NCI-H2196 (cell line): ENCODE results near the gene DCLK2.
A peak's percentile ranks its signal among the peaks of the same experiment; 100 is the strongest.

ENCODE experiments used
- DNase-seq: peaks from one replicate; lab custom pipeline; 2025; ENCODE audit not compliant: unreplicated experiment; lab: John Stamatoyannopoulos, UW

DCLK2 gene

DNA sequence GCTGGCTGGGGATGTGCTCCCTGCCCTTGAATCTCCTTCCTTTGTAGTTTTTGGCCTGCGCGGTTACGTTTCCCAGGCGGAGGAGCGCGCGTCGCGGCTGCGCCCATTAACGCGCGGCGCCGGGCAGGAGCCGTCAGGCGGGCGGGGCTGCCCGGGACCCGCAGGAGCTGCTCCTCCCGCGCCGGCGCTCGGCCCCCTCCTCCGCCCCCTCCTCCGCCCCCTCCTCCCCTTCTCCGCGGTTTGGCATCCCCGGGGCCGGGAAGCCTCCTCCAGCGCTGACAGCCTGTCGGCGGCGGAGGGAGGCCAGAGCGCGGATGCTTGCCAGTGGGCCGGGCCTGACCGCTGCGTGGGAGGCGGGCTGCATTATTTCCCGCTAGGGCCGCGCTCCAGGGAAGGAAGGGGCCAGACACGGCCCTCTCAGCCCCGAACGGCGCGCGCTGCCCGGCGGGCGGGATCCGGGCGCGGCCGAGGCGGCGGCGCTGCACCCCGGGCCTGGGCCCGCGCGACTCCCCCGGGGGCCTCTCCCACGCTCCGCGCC, at the start of gene DCLK2:
DCLK2 (plus strand) TSS at position 405 of the 538 bp plus-strand sequence. CDS start 583 bp downstream, outside the sequence.
- peak; percentile 51 for DNase-seq

DNA sequence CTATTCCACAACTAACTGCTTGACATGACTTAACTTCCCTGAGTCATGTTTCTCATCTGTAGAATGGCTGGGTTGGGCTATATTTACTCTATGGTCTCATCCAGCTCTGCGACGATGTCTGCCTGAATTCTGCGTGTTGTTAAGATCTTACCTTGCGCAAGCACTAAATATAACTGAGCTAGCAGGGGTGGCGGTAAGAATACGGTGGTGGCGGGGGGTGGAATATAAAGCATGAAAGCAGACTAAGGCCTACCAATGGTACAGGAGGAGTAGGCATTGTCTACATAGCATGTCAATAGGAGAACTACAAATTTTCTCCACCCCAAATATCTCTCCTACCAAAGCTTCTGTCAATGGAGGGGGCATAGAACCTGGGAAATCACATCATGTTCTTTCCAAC, 45.7 kb upstream of the DCLK2 start:
- no peak for DNase-seq

DNA sequence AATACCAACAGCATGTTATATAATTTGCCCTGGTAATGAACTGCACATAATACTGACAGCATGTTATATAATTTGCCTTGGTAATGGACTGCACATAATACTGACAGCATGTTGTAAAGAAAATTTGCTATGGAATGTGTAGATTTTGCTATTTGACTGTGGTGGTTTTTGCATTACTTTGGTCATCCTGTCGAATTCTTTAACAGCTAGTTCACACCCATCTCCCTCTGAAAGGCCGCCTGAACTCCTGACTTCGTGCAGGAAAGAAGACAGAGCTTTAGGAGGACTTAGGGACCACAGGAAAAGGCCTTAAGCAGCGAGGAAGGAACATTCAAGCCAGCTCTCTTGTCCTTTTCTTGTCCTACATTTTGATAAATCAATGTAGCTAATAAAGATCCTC, 45.2 kb upstream of the DCLK2 start:
- no peak for DNase-seq

DNA sequence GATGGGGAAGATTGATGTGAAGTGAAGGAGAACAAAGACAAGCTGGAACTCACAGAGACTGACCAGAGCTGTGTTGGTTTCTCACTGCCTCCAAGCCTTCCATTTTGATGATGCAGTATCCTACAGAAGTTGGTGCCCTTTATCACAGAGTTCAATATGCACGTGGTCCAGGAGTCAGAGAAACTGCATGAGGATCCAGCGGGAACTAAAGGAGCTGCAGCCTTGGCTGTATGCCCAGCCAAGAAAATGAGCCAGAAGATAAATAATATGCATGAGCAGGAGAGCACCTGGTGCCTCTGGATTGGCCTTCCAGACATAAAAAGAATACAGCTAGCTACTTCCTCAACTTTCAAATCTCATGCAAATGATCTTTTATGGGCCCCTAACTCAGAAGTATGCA, 44.3 kb upstream of the DCLK2 start:
- peak; percentile 62 for DNase-seq

DNA sequence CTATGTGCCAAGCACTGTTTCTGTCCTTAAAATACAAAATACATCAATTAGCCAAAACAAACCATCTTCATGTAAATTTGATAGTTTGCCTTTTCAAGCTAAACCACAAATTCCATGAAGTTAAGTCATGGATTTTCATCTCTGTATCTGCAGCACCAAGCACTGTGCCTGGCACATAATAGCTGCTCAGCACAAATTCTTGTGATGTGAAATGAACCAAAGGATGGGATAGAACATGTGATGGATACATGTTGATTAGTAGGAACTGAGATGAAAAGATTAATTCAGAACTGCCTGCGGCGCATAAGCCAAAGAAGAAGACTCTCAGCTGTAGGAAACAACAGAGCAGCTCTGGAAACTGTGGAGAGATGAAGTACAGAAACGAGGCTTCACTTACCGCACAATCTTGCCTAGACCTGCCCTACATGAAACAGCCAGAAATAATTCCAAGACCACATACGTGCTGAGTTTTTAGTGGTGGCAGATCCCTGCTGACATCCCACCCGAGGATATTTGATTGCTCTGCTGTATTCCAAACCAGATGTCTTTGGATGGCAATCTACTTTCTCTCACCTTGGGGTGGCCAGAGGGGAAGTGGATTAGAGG, 40.9 kb upstream of the DCLK2 start:
- no peak for DNase-seq

DNA sequence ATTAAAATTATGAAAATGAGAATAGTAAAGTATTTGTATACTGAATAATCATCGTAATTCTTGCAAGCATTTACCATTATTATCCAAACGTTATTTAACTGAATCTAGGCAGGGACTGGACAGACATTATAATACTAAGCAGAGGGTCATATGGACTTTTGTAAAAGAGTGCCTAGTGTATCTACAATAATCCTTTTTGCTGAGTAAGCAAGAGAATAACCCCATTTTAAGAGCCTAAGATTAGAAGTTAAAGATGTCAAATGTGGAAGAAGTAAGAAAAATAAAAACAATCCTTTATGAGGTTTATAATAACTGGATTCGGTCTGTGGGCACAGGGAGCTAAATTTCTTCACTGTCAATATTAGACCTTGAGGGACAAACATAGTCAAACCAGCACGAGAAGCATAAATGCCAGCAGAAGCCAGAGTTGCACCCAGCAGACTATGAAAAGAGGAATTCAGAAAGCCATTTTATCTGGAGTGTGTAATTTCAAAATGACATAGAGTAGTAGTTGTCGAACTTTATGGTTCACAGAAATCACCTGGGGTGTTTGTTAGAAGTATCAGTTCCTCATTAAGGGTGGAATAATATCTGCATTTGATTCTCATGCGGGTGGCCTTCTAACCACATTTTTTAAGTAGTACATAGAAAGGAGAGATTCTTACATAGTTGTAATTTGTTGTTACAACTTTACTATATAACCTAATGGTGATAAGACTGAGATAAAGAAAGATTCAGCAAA, 39.7 kb upstream of the DCLK2 start:
- DNase-seq: no peak

DNA sequence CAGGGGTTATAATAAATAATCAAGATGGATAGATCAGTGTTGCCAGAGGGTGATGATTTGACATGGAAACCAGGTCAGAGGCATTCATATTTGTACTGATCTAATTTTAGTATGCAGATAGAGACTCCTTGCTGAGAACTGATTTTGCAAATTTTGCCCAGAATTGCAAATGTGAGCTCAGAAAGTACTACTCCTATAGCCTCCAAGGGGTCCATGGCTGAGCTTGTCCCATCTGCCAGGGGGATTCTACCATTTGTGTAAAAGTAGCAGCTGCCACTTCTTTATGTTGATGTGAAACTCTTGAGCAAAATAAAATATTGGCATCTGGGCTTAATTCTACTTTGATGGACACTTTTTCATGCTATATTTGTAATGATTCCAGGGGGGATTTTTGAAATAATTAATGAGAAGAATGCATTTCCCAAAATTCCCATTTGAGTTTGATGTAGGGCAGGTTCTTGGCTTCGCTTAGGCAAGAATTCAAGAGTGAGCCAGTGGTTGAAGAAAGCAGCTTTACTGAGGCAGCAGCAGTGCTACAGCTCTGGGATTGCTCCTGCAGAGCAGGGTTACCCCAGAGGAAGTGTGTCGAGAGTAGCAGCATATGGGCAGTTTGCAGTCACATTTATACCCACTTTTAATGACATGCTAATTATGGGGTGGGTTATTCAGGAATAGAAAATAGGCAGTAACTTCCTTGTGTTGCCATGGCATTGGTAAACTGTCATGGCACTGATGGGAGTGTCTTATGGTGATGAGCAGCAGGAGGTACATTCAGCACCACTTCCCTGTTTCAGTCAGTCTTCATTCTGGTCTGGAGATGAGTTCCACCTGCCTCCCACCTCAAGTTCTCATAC, 38.7 kb upstream of the DCLK2 start:
- DNase-seq: no peak

DNA sequence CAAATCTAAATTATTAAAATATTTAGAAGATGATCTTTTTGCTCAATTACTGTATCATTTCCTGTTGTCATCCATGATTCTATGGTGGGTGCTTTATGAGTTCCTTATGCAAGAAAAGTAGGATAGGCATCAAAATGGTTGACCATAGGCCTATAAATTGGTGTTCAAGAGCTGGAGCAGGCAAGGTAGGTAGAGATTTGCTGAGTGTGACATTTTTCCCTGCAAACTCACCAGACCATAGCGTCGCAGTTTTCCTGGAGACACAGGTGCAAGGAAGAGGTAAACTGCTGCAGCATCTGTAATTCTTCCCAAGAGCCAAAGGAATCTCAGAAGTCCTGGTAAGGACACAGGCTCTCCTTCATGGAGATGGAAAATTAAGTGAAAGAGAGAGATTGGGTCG, 33.7 kb upstream of the DCLK2 start:
- no peak for DNase-seq

DNA sequence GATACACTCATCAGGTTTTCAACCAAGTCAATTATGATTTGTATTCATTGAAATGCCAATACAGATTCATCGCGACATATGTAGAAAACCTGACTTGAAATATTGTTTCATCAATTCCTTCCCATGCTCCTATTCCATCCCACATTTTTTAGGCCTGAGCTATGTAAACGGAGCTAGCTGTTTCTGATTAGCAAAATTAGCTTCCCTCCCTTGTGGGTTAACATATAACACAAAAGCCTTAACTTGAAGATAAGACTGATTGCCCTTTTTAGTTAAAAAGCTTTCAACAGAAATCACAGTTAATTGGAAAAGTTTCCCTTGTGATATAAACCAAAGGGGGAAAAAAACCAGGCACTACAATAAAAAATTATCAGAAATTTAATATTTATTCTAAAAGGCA, 32.8 kb upstream of the DCLK2 start:
- no peak for DNase-seq

DNA sequence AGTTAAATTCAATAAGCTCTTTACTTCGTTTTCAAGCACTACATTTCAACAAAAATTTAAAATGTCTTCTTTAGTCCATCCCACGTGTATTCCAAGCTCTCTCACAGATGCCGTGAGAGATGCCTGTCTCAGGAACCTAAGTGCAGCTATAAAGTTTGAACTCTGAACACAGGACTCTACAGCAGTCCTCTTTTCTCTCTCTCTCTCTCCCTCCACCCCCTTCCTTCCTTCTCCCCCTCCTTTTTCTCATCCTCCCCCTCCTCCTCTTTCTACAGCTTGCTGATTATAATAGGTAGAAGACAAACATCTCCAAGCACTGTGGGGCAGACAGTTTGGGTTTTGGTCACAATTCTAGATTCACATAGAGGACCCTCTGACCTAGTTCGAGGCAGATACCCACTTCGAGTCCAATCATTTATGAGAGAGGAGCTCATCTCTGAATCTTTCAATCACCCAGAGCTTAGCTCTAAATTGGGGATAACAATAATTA, 31.5 kb upstream of the DCLK2 start:
- DNase-seq: no peak

DNA sequence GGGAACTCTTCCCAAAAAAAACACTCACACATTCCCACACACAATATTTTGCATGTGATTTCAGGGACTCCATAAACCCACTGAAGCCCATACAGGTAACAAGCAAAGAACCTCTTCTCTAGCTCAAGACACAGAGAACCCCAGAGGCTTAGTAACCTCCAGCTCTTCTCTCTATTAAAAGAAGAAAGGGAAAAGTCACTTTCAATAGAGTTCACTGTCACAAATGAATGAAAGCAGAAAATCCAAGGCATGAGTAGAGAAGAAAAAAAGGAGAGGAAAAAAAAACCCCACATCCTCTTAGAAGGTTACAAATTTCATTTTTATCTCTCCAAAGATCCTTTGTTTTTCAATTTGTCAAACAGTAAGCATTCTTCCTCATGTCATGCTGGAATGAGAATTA, 30.7 kb upstream of the DCLK2 start:
- no peak for DNase-seq

DNA sequence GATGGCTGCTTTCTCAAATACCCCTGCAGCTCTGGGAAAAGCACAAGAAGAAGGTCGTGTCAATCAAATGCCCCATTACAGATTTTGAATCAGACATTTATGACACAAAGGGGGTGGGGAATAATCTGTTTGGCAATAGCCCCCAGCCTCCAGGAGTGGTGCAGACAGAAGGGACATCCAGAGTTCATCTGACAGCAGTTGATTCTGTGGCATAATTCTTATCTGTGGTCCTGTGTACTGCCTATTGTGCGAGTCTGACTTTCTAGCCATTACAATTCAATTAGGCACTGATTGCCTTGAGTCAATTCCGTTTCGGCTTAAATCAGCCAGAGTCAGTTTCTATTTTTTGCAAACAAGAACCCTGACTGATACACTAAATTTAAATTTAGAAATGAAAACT, 28.6 kb upstream of the DCLK2 start:
- DNase-seq: no peak

DNA sequence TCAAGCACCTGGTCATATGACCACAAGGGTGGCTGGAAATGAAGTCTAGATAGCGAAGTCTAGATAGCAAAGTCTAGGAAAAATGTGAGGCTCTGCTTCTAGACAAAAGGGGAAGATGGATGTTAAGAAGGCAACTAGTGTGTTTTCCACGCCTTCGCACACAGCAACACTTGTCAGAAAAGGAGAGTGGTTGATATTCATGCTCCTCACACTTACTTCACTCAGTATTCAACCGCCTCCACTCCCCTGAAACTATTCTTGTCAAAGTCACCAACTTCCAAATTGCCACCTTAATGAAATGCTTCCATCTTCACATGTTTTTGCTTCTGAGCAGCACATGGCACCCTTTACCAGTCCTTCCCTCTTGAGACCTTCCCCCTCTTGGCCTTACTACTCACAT, 27.7 kb upstream of the DCLK2 start:
- no peak for DNase-seq

DNA sequence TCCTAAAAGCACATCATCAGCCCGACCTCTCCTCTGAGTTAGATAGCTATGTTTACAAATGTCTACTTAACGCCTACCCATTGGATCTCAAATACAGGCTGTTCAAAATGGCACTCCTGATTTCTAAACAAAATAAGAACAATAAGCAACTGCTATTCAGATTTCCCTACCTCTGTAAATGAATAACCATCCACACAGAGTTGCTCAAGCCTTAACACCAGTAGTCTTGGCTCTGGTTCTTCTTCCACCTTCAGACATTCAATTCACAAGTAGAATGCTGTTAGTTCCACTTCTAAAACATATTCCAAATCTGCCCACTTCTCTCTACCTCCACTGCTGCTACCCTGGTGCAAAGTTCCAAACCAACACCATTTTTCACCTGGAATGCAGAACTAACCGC, 27.1 kb upstream of the DCLK2 start:
- no peak for DNase-seq

DNA sequence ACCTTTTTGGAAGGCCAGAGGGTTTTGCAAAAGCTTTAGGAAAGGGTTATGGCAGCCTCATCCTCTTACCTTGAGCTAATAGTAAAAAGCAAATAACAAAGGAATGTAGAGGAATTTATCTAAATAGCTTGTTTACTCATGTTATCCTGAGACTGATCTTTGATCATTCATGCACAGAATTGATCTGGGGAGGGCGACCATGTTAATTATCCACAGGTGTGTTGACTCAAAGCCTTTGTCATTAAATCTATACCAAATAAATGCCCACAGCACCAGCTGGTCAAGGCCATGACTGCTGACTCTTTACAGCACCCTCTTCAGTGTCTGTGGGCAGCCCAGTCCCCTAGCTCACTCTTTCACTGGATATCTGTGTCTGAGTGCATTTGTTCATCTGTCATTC, 22.8 kb upstream of the DCLK2 start:
- DNase-seq: no peak

DNA sequence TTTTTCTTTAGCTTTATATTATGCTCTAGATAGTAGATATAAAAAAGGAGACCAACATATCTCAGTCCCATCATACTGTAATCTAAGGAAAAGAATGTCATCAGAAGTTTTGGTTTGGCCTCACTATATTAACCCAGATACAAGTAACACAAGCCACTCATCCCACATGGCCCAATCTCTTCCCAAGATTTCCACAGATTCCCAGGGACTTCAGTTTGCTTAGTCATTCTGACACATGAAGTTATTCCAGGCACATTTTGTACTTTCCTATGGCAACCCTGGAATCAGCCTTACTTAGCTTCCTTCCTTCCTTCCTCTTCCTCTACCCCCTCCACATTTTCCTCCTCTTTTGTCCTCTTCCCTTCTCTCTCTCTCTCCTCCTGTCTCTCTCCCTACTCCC, 21.7 kb upstream of the DCLK2 start:
- no peak for DNase-seq

DNA sequence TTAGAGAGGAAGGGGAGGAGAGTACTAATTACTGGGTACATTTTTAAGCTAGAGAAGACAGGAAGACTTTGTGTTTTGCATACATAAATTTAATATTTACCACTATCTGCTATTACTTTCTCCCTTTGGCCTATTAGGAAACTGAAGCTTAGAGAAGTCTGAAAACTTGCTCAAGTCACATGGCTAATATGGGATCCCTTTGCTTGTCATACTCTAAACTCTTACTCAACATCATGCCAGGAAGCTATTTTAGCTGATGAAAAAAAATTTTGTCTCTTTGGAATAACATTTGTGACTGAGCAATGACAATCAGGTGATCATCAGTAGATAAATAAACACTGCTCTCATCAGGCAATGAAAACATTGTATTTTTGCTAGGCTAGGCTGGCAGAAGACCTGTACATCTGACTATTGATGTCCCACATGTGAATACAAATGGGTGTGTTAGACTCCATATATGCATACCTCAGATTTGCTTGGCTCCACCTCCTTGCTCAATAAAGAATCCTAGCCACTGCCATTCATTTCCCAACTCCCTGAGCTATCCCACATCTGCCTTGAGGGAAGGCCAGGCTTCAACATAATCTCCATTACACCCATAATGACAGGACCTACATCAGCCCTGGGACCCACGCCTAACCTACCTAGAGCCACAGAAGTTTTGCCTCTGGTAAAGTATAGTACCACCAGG, 17.0 kb upstream of the DCLK2 start:
- no peak for DNase-seq

DNA sequence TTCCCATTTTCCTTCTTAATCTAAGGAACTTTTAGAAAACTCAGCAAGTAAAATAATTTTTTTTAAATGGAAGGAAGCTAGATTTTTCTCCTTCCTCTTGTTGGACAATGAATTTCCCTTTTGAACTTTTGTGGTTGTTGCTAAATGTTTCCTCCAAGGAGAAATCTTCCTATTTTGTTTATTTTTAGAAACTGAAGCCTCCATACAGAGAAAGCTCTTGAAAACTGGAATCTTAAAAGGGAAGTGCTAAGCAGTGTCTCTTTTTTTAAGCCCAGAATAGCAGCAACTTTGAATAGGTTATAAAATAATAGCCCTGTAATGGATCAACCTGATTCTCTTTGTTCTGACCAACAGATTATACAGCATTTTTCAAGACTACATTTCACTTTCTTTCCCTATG, 15.1 kb upstream of the DCLK2 start:
- no peak for DNase-seq

DNA sequence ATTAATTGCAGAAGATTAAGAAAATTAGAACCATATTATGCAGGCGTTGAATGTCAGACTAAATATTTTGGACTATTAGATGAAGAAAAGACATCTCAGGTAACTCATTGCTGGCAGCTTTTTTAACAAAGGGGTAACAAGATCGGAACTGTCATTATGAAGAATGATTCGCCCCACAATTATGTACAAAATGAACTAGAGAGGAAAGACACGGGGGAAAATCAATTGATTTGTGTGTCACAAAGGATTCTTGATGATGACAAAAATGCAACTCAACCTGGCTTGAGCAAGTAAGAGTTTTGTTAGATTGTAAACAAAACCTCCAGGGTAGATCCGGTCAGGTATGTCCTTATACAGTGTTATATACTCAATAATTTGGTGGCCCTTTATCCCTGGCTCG, 12.5 kb upstream of the DCLK2 start:
- no peak for DNase-seq

DNA sequence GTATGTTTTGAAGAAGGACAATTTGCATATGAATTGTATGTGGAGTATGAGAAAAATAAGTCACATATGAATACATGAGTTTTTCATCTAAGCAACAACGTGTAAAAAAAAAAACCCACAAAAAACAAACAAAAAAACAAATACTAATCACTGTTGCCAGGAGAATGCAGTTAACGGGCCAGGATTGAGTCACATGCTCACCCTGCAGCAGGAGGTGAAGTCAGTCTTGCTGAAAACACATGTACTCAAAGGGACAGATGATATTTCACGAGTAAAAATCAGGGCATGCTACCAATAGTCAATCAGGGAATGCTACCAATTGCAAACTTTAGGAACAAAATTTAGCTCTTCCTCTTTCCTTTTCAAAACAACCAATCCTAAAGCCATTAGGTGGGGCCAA, 10.4 kb upstream of the DCLK2 start:
- no peak for DNase-seq

DNA sequence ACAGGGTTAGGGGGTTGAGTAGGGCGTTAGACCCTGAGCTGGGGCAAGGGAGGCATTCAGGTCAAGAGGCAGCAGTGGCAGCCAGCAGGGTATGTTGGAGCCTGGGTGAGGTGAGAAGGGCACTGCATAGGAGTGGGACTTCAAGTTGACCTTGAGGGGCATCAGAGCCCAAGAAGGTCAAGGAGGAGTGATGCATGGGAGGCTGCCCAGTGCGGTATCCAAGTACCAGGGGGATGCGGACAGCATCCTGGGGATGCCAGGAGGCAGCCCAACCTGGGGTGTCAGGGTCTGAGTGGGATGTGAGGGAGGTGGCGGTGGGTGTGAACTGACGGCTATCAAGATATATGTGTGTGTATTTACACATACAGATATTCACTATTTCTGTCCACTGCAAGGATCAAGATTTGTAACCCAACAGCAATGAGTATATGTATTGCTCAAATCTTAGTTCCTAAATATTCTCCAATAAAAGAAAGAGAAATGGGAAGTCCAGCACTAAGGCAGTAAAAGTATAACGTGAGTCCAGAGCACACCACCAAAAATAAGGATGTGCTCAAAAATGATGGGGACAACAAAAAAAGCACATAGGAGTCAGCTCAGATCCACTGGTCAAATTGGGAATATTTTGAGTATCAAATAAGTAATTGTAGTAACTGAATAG, 9.8 kb upstream of the DCLK2 start:
- DNase-seq: no peak
